ENCODE measurements around the gene PRDM16. TPM values are rescaled to one million over a fixed set of nuclear protein-coding genes. Genes with fewer than 3 reads are reported as not detected.

Gene PRDM16
- total RNA-seq, 1 experiment from 2014 or later: 22.3 TPM

DNA sequence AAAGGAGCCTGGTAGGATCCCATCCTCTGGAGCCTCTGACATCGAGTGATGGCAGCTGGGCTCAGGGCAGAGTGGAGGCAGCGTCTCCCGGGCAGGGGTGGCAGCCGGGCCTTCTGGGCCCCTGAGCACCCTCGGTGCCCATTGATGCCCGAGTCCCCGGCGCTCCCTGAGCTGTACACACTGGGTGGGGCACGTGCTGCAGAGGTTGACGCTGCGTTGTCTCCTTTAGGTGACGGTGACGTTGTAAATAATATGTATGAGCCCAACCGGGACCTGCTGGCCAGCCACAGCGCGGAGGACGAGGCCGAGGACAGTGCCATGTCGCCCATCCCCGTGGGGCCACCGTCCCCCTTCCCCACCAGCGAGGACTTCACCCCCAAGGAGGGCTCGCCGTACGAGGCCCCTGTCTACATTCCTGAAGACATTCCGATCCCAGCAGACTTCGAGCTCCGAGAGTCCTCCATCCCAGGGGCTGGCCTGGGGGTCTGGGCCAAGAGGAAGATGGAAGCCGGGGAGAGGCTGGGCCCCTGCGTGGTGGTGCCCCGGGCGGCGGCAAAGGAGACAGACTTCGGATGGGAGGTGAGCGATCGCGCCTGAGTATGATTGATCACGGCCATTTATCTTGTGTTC is 117.0 kb downstream of the PRDM16 start:
- no peak for TF ChIP-seq SIN3A (IDR thresholded peaks at IDR 0.05; ENCODE audit: borderline replicate concordance, insufficient read depth, low read depth, low read length)
- no peak for TF ChIP-seq TCF7L2 (IDR thresholded peaks at IDR 0.05; ENCODE audit: low read depth, low read length)
- no peak for TF ChIP-seq CTCF (IDR thresholded peaks at IDR 0.05)
- TF ChIP-seq POLR2AphosphoS5 (IDR thresholded peaks at IDR 0.05; ENCODE audit: low read depth, low read length): no peak
- TF ChIP-seq, protein P1, sequence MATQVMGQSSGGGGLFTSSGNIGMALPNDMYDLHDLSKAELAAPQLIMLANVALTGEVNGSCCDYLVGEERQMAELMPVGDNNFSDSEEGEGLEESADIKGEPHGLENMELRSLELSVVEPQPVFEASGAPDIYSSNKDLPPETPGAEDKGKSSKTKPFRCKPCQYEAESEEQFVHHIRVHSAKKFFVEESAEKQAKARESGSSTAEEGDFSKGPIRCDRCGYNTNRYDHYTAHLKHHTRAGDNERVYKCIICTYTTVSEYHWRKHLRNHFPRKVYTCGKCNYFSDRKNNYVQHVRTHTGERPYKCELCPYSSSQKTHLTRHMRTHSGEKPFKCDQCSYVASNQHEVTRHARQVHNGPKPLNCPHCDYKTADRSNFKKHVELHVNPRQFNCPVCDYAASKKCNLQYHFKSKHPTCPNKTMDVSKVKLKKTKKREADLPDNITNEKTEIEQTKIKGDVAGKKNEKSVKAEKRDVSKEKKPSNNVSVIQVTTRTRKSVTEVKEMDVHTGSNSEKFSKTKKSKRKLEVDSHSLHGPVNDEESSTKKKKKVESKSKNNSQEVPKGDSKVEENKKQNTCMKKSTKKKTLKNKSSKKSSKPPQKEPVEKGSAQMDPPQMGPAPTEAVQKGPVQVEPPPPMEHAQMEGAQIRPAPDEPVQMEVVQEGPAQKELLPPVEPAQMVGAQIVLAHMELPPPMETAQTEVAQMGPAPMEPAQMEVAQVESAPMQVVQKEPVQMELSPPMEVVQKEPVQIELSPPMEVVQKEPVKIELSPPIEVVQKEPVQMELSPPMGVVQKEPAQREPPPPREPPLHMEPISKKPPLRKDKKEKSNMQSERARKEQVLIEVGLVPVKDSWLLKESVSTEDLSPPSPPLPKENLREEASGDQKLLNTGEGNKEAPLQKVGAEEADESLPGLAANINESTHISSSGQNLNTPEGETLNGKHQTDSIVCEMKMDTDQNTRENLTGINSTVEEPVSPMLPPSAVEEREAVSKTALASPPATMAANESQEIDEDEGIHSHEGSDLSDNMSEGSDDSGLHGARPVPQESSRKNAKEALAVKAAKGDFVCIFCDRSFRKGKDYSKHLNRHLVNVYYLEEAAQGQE (IDR thresholded peaks at IDR 0.05; ENCODE audit: insufficient read depth in 1 of 2, low read depth in 2 of 2, low read length in 1 of 2): no peak

GRCh38 chr1:3186526-3186921 is 117.5 kb downstream of the PRDM16 start:
- ATAC-seq (no peak), DNase-seq (ENCODE audit: low read depth, low spot score) (no peak)
- H3K9me3 ChIP-seq (ENCODE audit: control insufficient read depth, insufficient read depth, low read depth, low read length): no peaks in the 10 kb centered on the region
- H3K4me1 ChIP-seq (ENCODE audit: control insufficient read depth, insufficient read depth, low read length): no peaks in the 10 kb centered on the region
- CTCF ChIA-PET: no interaction called here
- intact Hi-C loops (cut with micrococcal nuclease; ENCODE audit: unreplicated experiment) (no loop called here), in situ Hi-C loops (cut with HindIII; ENCODE audit: low pct_unique_long_range_greater_than_20kb, low sequenced_read_pairs) (no loop called here)
- no peak overlapping the region for H3K27ac ChIP-seq (ENCODE audit: low read length)
- POLR2A ChIA-PET: no interaction called here
- H3K36me3 ChIP-seq (ENCODE audit: control insufficient read depth, insufficient read depth, low read length): no peaks in the 10 kb centered on the region
- H3K4me3 ChIP-seq (ENCODE audit: low read depth in 2 of 2, low read length in 2 of 2): no peak overlapping the region
- H3K27me3 ChIP-seq (ENCODE audit: control insufficient read depth, insufficient read depth, low read length): no peaks in the 10 kb centered on the region
- no peak for TF ChIP-seq POLR2AphosphoS5 (IDR thresholded peaks at IDR 0.05; ENCODE audit: low read depth, low read length)
- TF ChIP-seq, protein P1 (IDR thresholded peaks at IDR 0.05; ENCODE audit: insufficient read depth in 1 of 2, low read depth in 2 of 2, low read length in 1 of 2): no peak
- TF ChIP-seq TCF7L2 (IDR thresholded peaks at IDR 0.05; ENCODE audit: low read depth, low read length): no peak
- no peak for TF ChIP-seq SIN3A (IDR thresholded peaks at IDR 0.05; ENCODE audit: borderline replicate concordance, insufficient read depth, low read depth, low read length)
- no peak for TF ChIP-seq CTCF (IDR thresholded peaks at IDR 0.05)
- no TSS peak for BruUV-seq (replicated peaks)

More for the DNA sequence above, 117.0 kb downstream of the PRDM16 start:
- Histone ChIP-seq H3K27me3 (ENCODE audit: control insufficient read depth, insufficient read depth, low read length) (no peaks in the 10 kb centered on the region), H3K36me3 (ENCODE audit: control insufficient read depth, insufficient read depth, low read length) (no peaks in the 10 kb centered on the region), H3K4me1 (ENCODE audit: control insufficient read depth, insufficient read depth, low read length) (no peaks in the 10 kb centered on the region), H3K9me3 (ENCODE audit: control insufficient read depth, insufficient read depth, low read depth, low read length) (no peaks in the 10 kb centered on the region), H3K4me3 (ENCODE audit: low read depth in 2 of 2, low read length in 2 of 2) (no peak overlapping the region), H3K27ac (ENCODE audit: low read length) (no peak overlapping the region)
- CTCF ChIA-PET: no interaction called here
- no peak for DNase-seq (ENCODE audit: low read depth, low spot score)
- no TSS peak for BruUV-seq (replicated peaks)
- POLR2A ChIA-PET: no interaction called here
- ATAC-seq: no peak
- in situ Hi-C loops (cut with HindIII; ENCODE audit: low pct_unique_long_range_greater_than_20kb, low sequenced_read_pairs): no loop called here
- intact Hi-C loops (cut with micrococcal nuclease; ENCODE audit: unreplicated experiment): no loop called here
